ENCODE results near the gene ORC1. TPM values are rescaled to one million over a fixed set of nuclear protein-coding genes. Genes with fewer than 3 reads are reported as not detected.

The ORC1 gene
- total RNA-seq, 1 donor from 2014 or later = 3.4 TPM

- DNase-seq = no peak
- no peak for TF ChIP-seq CTCF (IDR thresholded peaks at IDR 0.05; ENCODE audit: partially characterized antibody, unreplicated experiment)
- no peaks in the 10 kb centered on the region for H3K36me3 Mint-ChIP-seq (ENCODE audit: unreplicated experiment)
- H3K27me3 Mint-ChIP-seq (ENCODE audit: unreplicated experiment) = no peaks in the 10 kb centered on the region
- no peaks in the 10 kb centered on the region for H3K4me1 Mint-ChIP-seq (ENCODE audit: low read depth, unreplicated experiment)
- H3K9me3 Mint-ChIP-seq (ENCODE audit: unreplicated experiment) = no peaks in the 10 kb centered on the region
- H3K4me3 Mint-ChIP-seq (ENCODE audit: unreplicated experiment) = no peak overlapping the region
- no peak overlapping the region for H3K27ac Mint-ChIP-seq (ENCODE audit: unreplicated experiment)
Observed at GRCh38 chr1:52325786-52326185, 78.4 kb downstream of the ORC1 start.

GRCh38 chr1:52323731-52324130, 80.5 kb downstream of the ORC1 start:
- Mint-ChIP-seq H3K4me1 (ENCODE audit: low read depth, unreplicated experiment) (no peaks in the 10 kb centered on the region), H3K27me3 (ENCODE audit: unreplicated experiment) (no peaks in the 10 kb centered on the region), H3K36me3 (ENCODE audit: unreplicated experiment) (no peaks in the 10 kb centered on the region), H3K9me3 (ENCODE audit: unreplicated experiment) (no peaks in the 10 kb centered on the region), H3K27ac (ENCODE audit: unreplicated experiment) (no peak overlapping the region), H3K4me3 (ENCODE audit: unreplicated experiment) (no peak overlapping the region)
- DNase-seq = no peak
- TF ChIP-seq CTCF (IDR thresholded peaks at IDR 0.05; ENCODE audit: partially characterized antibody, unreplicated experiment) = no peak

Other genes with a start within 250 kb of the ORC1 start
- gene CC2D1B, start 38.2 kb downstream of the ORC1 start, total RNA-seq (ENCODE audit: unreplicated experiment) = 54.9 TPM
- gene PRPF38A, start 179 bp upstream of the ORC1 start, total RNA-seq (ENCODE audit: unreplicated experiment) = 41.6 TPM
- 70.8 TPM for gene TUT4, start 148.7 kb upstream of the ORC1 start, total RNA-seq (ENCODE audit: unreplicated experiment)
- gene GPX7, start 197.9 kb upstream of the ORC1 start, total RNA-seq (ENCODE audit: unreplicated experiment) = 3.5 TPM
- not detected for gene SHISAL2A, start 228.7 kb upstream of the ORC1 start, total RNA-seq (ENCODE audit: unreplicated experiment)